ENCODE data around the gene CPO.

CPO gene

DNA sequence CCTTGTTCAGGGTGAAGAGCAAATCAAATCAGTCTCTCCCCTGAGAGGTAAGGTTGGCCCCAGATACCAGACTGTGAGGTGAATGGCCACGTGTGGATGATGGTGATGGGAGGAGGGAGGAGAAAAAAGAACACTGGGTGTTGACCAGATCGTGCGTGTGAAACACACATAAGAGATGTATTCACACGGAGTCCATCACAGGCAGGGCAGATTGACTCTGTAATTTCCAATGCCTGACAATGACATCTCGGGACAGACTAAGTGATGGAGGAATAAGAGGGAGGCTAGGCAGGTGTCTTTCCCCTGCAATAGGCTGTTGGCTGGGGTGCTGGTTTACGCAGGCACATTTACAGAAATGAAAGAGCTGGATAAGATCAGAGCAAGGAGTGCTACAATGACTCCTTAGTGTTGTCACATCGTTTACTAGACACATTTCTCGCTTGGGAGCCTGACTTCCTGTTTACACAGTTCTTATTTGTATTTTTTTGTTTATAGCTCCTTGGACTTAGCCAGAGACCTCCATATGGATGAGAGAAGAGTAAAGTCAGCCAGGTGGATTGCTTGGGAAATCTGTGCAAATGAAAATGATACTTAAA, 43.1 kb downstream of the CPO start:
- TF ChIP-seq, protein P1, sequence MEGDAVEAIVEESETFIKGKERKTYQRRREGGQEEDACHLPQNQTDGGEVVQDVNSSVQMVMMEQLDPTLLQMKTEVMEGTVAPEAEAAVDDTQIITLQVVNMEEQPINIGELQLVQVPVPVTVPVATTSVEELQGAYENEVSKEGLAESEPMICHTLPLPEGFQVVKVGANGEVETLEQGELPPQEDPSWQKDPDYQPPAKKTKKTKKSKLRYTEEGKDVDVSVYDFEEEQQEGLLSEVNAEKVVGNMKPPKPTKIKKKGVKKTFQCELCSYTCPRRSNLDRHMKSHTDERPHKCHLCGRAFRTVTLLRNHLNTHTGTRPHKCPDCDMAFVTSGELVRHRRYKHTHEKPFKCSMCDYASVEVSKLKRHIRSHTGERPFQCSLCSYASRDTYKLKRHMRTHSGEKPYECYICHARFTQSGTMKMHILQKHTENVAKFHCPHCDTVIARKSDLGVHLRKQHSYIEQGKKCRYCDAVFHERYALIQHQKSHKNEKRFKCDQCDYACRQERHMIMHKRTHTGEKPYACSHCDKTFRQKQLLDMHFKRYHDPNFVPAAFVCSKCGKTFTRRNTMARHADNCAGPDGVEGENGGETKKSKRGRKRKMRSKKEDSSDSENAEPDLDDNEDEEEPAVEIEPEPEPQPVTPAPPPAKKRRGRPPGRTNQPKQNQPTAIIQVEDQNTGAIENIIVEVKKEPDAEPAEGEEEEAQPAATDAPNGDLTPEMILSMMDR (conservative IDR thresholded peaks at IDR 0.05): no peak
- H3K27ac ChIP-seq: peak overlapping the region; percentile 63

DNA sequence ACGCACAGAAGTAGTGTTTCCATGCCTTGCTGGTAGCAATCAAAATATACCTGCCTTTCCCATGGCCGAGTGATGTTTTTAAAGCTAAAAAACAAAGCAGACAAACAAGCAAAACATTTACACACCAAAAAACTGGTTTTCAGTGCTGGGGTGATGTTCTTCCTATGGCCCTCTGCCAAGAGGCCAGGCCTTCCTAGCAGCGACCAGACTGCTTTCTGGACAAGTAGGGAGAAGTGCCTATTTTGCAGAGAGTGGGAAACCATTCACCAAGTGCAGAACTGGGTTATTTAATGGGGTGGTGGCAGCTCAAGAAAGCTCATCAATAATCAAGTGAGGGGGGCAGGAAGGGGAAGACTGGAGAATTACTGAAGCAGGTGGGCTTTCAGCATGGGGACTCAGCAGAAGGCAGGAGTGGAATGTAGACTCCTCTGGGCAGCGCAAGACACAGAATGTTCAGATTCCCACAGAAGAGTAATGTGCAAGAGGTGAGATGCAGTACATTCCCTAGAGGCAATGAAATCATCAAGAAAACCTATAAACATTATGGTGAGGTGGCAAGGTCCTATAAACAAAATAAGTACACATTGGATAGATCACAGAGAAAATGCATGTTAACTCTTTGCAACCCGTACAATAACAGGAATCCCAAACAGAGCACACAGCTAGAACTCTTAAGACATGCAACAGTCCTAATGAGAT, 44.0 kb downstream of the CPO start:
- H3K27ac ChIP-seq: peak overlapping the region; percentile 63
- TF ChIP-seq, protein P1 (conservative IDR thresholded peaks at IDR 0.05): no peak

DNA sequence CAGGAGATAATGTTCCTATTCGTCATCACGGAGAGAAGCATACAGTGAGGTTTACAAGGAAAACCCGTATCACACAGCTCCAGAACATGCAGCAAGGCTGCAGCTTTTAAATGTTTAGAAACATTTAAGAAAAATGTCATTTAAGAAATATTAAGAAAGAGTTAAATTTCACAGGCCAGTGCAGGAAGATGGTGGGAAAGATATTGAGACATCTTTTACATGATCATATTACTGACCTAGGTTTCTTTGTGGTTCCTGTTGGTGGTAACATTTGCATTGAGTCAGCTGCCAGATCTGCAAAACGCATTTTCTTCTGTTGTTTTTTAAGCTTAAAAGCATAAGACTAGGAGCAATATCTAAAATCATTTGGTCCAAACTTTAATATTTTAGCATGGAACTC, 44.9 kb downstream of the CPO start:
- H3K27ac ChIP-seq: no peak overlapping the region
- TF ChIP-seq, protein P1 (conservative IDR thresholded peaks at IDR 0.05): no peak

DNA sequence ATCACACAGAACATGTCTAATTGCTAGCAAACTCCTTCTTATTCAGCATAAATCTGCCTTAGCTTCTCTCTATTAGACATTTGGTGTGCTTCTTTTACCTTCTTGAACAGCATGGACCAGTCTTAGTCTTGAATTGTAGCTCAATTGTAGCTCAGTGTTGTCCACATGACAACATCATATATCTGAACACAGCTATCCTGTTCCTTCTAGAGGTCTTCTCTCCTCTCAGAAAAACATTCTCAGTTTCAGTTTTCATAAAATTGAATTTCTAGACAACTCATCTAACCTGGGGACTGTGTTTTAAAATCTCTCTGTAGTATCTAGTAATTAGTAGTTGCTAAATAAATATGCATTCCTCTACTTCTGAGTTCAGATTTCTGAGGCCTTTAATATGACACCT, 47.6 kb downstream of the CPO start:
- H3K27ac ChIP-seq: no peak overlapping the region
- TF ChIP-seq, protein P1 (conservative IDR thresholded peaks at IDR 0.05): no peak

DNA sequence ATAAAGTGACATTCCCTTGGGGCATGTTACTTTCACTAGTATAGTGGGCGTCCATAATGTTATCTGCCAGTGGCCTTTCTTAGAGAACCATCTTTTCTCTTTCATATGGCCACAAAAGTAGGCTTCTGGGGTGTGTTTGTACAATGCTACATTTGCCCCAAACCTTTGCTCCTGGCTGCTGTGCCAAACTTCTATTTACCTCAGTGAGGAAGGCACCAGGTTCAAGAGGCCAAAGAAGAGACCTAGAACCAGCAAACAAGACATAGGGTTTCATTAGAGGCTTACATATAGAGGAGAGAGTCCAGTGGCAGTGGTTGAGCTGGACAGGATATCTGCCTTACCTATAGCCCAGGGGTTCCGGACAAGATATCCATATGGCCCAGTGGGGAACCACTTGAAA, 48.5 kb downstream of the CPO start:
- H3K27ac ChIP-seq: no peak overlapping the region
- TF ChIP-seq, protein P1 (conservative IDR thresholded peaks at IDR 0.05): no peak

DNA sequence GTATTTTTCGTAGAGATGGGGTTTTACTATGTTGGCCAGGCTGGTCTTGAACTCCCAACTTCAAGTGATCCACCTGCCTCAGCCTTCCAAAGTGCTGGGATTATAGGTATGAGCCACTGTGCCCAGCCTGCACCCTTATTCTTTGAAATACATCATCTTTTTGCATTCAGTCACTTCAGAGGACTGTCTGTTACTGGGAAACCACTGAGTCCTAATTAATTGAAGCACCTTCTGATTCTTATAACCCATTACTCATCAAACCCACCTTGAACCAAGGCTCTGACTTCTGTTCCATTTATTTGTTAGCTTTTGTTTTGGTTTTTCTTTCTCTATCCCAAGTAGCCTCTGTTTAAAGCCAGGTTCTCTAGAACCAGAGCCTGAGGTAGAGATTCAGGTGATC, 49.6 kb downstream of the CPO start:
- TF ChIP-seq, protein P1 (conservative IDR thresholded peaks at IDR 0.05): no peak
- no peak overlapping the region for H3K27ac ChIP-seq

DNA sequence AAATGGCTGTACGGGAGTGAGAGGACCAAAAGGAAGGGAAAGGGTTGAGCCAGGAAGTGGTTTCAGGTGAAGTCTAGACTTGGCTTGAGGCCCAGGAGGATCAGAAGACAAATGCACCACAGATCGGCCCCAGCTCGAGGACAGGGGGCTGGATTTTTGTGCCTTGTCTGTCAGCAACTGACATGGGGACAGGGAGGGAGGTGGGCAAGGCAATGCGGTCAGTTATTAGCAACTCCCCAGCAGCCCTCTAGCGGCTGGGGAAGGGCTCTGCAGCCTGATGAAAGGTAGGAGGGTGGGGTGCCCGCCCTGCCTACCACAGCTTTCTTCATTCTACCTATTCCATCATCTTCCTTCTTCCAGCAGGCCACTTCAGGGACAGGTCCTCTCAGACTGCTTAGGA, 50.0 kb downstream of the CPO start:
- TF ChIP-seq, protein P1 (conservative IDR thresholded peaks at IDR 0.05): peak; percentile 71
- H3K27ac ChIP-seq: no peak overlapping the region
